ENCODE data around the gene PDE11A. TPM values are rescaled to one million over a fixed set of nuclear protein-coding genes. Genes with fewer than 3 reads are reported as not detected.
A peak's percentile ranks its signal among the peaks of the same experiment; 100 is the strongest.

PDE11A gene
- total and polyA plus RNA-seq, 2 of the 13 experiments (the other 11 are each of a cell fraction or from before 2014, with no cell fraction given): 1.2 to 1.7 TPM

DNA sequence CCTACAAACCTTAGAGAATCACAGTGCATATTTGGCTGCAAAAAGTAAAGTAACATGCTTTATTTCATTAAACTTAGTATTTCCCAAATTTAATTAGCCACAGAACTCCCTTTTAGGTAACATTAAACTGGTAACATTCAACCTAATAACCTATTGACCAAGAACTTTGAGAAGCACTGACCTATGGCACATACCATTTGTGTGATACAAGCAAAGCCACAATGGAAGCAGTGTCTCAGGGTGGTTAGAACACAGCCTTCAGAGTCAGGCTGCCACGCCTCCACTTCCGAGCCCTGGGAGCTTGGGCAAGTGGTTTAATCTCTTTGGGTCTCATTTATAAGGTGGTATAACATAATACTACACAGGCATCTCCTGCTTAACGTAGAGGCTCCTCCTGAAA is 301.4 kb downstream of the PDE11A start (continued):
- TF ChIP-seq EHMT2 (IDR thresholded peaks at IDR 0.05; ENCODE audit: borderline replicate concordance, low read depth, low read length) (peak; percentile 82; the same call in 1 of the 2 replicates), PRPF4 (IDR thresholded peaks at IDR 0.05; ENCODE audit: low read depth, low read length, poor library complexity, severe bottlenecking) (no peak), ZBTB44 (CRISPR knock-in tag; IDR thresholded peaks at IDR 0.05) (no peak), SRY (CRISPR knock-in tag; IDR thresholded peaks at IDR 0.05) (no peak), GATAD2A (CRISPR knock-in tag; IDR thresholded peaks at IDR 0.05) (peak; percentile 42; the same call in 1 of the 2 replicates), SAP130 (CRISPR knock-in tag; IDR thresholded peaks at IDR 0.05; ENCODE audit: low read depth) (peak; percentile 60), TEAD3 (CRISPR knock-in tag; optimal IDR thresholded peaks at IDR 0.05; ENCODE audit: borderline replicate concordance) (peak; percentile 84)
- TF ChIP-seq, protein P1, sequence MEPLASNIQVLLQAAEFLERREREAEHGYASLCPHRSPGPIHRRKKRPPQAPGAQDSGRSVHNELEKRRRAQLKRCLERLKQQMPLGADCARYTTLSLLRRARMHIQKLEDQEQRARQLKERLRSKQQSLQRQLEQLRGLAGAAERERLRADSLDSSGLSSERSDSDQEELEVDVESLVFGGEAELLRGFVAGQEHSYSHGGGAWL (CRISPR knock-in tag; IDR thresholded peaks at IDR 0.05): no peak
- TF ChIP-seq, protein P2, sequence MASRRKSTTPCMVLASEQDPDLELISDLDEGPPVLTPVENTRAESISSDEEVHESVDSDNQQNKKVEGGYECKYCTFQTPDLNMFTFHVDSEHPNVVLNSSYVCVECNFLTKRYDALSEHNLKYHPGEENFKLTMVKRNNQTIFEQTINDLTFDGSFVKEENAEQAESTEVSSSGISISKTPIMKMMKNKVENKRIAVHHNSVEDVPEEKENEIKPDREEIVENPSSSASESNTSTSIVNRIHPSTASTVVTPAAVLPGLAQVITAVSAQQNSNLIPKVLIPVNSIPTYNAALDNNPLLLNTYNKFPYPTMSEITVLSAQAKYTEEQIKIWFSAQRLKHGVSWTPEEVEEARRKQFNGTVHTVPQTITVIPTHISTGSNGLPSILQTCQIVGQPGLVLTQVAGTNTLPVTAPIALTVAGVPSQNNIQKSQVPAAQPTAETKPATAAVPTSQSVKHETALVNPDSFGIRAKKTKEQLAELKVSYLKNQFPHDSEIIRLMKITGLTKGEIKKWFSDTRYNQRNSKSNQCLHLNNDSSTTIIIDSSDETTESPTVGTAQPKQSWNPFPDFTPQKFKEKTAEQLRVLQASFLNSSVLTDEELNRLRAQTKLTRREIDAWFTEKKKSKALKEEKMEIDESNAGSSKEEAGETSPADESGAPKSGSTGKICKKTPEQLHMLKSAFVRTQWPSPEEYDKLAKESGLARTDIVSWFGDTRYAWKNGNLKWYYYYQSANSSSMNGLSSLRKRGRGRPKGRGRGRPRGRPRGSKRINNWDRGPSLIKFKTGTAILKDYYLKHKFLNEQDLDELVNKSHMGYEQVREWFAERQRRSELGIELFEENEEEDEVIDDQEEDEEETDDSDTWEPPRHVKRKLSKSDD (CRISPR knock-in tag; IDR thresholded peaks at IDR 0.05; ENCODE audit: low read depth): no peak
- TF ChIP-seq, protein P3, sequence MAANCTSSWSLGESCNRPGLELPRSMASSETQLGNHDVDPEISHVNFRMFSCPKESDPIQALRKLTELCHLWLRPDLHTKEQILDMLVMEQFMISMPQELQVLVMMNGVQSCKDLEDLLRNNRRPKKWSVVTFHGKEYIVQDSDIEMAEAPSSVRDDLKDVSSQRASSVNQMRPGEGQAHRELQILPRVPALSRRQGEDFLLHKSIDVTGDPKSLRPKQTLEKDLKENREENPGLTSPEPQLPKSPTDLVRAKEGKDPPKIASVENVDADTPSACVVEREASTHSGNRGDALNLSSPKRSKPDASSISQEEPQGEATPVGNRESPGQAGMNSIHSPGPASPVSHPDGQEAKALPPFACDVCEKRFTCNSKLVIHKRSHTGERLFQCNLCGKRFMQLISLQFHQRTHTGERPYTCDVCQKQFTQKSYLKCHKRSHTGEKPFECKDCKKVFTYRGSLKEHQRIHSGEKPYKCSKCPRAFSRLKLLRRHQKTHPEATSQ (CRISPR knock-in tag; IDR thresholded peaks at IDR 0.05; ENCODE audit: borderline replicate concordance): no peak
